Panc1 (cell line): ENCODE measurements around the gene BCS1L.

Experiments used
- POLR2AphosphoS5 ChIP-seq: IDR thresholded peaks from 2 replicates; pipeline ENCODE4 v1.6.1; 2012; ENCODE audit warnings: mild to moderate bottlenecking, low read depth, low read length, moderate library complexity
- SIN3A ChIP-seq: IDR thresholded peaks from 2 replicates; pipeline ENCODE4 v1.6.1; 2012; ENCODE audit warnings: low read depth, mild to moderate bottlenecking, low read length, moderate library complexity, borderline replicate concordance; ENCODE audit not compliant: insufficient read depth
- TCF7L2 ChIP-seq: IDR thresholded peaks from 2 replicates; pipeline ENCODE4 v1.6.1; 2011; ENCODE audit warnings: mild to moderate bottlenecking, low read depth, low read length, inconsistent platforms
- TF ChIP-seq, protein P1 (sequence below), 2 experiments: IDR thresholded peaks; 2 replicates each; pipeline ENCODE4 v1.6.1; 2011 to 2012; ENCODE audit warnings: low read depth in 2 of 2, control low read depth in 1 of 2, low read length in 1 of 2, mild to moderate bottlenecking in 1 of 2, moderate library complexity in 1 of 2; ENCODE audit not compliant: insufficient read depth in 1 of 2
- TF ChIP-seq, protein P2 (sequence below): fragments of 450-650 bp; IDR thresholded peaks from 2 replicates; pipeline ENCODE4 v1.5.1; 2017; ENCODE audit warnings: mild to moderate bottlenecking

DNA sequence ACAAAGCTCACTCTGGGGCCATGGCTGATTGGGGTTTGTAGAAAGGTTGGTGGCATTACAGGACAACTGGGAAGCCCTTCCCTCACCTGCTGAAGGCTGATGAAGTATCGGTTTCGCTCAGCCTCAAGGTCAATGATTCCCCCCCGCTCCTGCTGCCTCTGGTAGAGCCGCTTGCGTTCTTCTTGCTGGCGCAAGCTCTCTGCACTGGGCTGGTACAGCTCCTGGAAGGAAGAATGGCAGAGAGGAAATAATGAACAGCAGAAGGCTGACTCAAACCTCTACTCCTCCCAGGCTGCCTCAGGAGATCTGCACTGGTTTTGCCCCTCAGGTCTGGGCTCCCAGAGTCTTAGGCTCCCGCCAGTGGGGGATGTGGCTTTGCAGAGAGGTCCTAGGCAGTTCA lies 5.2 kb downstream of the BCS1L start:
- TF ChIP-seq, protein P1, sequence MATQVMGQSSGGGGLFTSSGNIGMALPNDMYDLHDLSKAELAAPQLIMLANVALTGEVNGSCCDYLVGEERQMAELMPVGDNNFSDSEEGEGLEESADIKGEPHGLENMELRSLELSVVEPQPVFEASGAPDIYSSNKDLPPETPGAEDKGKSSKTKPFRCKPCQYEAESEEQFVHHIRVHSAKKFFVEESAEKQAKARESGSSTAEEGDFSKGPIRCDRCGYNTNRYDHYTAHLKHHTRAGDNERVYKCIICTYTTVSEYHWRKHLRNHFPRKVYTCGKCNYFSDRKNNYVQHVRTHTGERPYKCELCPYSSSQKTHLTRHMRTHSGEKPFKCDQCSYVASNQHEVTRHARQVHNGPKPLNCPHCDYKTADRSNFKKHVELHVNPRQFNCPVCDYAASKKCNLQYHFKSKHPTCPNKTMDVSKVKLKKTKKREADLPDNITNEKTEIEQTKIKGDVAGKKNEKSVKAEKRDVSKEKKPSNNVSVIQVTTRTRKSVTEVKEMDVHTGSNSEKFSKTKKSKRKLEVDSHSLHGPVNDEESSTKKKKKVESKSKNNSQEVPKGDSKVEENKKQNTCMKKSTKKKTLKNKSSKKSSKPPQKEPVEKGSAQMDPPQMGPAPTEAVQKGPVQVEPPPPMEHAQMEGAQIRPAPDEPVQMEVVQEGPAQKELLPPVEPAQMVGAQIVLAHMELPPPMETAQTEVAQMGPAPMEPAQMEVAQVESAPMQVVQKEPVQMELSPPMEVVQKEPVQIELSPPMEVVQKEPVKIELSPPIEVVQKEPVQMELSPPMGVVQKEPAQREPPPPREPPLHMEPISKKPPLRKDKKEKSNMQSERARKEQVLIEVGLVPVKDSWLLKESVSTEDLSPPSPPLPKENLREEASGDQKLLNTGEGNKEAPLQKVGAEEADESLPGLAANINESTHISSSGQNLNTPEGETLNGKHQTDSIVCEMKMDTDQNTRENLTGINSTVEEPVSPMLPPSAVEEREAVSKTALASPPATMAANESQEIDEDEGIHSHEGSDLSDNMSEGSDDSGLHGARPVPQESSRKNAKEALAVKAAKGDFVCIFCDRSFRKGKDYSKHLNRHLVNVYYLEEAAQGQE (IDR thresholded peaks at IDR 0.05; ENCODE audit: insufficient read depth in 1 of 2, low read depth in 2 of 2, low read length in 1 of 2), result no peak
- TF ChIP-seq, protein P2, sequence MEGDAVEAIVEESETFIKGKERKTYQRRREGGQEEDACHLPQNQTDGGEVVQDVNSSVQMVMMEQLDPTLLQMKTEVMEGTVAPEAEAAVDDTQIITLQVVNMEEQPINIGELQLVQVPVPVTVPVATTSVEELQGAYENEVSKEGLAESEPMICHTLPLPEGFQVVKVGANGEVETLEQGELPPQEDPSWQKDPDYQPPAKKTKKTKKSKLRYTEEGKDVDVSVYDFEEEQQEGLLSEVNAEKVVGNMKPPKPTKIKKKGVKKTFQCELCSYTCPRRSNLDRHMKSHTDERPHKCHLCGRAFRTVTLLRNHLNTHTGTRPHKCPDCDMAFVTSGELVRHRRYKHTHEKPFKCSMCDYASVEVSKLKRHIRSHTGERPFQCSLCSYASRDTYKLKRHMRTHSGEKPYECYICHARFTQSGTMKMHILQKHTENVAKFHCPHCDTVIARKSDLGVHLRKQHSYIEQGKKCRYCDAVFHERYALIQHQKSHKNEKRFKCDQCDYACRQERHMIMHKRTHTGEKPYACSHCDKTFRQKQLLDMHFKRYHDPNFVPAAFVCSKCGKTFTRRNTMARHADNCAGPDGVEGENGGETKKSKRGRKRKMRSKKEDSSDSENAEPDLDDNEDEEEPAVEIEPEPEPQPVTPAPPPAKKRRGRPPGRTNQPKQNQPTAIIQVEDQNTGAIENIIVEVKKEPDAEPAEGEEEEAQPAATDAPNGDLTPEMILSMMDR, result no peak
- TF ChIP-seq SIN3A (no peak), TCF7L2 (no peak), POLR2AphosphoS5 (no peak)
